GM18502 (cell line): ENCODE data around the gene STYXL2.

Source experiments
- ATAC-seq: cut with Tn5 transposase; IDR thresholded peaks from one replicate; pipeline ENCODE4 v1.9.1; 2021; ENCODE audit warnings: mild to moderate bottlenecking; ENCODE audit not compliant: unreplicated experiment, poor library complexity

The STYXL2 gene

DNA sequence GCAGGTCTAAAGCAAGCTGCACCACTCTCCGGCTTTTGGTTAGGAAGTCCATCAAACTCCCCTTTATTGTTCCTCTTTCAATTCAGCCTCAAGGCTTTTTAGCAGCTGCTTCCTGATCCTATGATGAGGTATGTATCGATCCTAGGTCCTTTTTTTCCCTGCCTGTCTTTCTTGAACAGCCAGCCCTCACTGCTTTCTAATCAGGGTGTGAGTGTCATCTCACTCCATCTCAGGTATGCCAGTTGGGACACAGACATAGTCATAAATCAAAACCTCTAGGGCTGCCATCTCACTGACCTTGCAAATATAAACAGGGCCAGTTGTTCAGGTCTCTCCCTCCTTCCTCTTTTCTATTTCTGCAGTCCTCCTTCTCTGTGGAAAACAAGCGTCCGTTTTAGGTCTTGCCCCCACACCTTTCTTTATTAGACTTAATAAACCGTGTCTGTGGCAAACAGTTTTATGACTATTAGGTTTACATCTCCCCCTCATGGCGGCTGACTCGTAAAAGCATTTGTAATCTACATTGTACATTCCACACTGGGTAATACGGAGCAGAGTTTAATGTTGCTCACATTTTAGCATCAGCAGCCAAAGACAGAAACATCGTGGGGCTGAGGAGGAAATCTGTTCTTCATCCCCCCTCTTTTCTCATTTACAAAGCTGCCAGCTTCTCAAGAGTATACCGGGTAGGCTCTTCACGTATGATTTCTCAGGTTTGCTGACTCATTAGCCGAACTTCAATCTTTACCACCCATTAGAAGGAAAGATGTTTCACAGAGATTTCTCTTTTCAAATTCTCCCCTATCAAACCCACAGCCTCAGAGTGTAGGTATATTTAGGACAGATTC lies 11.6 kb downstream of the STYXL2 start:
- ATAC-seq, result no peak

GRCh38 chr1:167106119-167106461 lies 12.2 kb downstream of the STYXL2 start:
- ATAC-seq, result no peak

GRCh38 chr1:167107456-167107855 lies 13.6 kb downstream of the STYXL2 start:
- no peak for ATAC-seq

GRCh38 chr1:167109125-167109524 lies 15.2 kb downstream of the STYXL2 start:
- no peak for ATAC-seq

- ATAC-seq, result no peak
Measured at GRCh38 chr1:167110586-167110985, 16.7 kb downstream of the STYXL2 start.

DNA sequence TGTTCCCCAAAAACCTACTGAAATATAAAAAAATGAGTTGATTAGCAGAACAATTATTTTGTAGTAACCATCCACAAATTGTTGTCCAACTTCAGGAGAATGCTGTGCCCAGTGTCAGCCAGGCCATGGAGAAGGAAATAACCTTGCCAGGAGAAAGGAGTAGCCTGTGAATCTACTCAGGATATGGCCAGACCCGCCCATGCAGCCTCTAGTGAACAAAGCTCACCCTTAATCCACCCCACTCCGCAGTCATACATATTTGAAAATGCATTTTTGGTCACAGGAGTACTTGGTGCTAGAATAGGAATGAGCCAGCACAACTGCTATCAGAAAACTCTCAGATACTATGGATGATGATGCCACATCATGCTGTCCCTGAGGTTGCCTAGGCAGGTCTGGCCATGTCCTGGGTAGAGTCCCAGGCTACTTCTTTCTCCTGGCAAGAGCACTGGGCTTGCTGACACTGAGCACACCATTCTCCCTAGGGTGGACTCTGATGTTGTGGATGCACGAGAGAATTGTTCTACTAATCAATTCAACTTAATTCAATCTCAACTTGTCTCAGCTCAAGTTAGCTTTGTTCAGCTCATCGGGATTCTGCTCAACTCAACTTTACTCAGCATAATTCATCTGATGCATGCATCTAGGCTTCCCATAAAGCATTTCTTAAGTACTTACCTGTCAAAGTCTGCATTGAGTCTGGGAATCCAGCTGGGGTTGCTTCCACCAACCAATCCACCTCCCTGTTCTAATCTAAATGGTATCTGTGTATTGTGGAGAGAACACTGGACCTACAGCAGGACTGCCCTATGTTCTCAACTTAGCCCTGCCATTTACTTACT lies 18.2 kb downstream of the STYXL2 start:
- ATAC-seq, result no peak

DNA sequence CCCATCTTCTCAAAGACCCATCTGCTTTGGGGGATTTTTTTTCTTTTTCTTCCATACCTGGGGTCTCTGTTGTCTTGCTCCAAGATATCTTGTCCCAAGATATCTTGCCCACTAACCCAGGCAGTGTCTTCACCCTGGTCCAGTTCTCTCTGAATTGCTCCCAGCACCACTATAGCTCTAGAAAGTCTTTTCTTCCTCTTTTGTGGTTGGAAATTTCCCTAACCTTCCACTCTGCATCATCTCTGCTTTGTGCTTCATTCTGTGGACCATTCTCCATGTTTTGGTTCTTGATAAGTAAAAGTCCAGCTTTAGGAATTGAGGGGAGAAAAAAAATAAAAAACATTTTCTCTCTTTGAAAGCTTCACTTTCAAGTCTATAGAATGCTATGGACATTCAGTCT lies 20.9 kb downstream of the STYXL2 start:
- peak; percentile 57 for ATAC-seq

DNA sequence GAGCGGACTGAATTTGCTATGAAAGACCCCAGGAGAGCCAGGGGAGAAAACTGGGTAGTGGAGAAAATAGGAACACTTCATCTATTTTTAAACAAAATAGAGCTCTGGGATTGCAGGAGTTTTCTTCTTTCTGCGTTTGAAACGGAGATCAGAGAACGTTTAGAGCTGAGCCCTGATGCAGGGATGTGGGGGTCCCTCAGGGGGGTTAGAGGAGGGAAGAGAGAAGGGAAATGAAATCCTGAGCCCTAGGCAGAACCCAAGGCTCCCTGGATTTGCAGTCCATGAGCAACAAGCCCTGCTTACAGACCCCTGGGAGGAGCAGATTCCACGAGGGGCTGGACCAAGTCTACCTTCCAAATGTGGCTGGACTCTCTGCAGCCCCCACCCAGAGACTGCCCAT lies 21.8 kb downstream of the STYXL2 start:
- ATAC-seq, result no peak

- no peak for ATAC-seq
Measured at GRCh38 chr1:167116174-167116573, 22.3 kb downstream of the STYXL2 start.

DNA sequence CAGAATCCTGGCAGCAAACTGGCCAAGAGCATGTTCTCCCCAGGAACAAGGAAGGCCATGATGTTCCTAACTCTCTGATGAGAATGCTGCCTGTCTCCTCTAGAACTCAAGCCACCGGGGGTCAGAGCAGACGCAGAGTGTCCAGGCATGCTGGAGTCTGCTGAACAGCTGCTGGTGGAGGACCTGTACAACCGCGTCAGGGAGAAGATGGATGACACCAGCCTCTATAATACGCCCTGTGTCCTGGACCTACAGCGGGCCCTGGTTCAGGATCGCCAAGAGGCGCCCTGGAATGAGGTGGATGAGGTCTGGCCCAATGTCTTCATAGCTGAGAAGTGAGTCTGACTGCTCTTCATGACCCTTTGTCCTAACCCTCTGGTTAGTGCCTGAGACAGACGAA lies 23.4 kb downstream of the STYXL2 start:
- no peak for ATAC-seq

DNA sequence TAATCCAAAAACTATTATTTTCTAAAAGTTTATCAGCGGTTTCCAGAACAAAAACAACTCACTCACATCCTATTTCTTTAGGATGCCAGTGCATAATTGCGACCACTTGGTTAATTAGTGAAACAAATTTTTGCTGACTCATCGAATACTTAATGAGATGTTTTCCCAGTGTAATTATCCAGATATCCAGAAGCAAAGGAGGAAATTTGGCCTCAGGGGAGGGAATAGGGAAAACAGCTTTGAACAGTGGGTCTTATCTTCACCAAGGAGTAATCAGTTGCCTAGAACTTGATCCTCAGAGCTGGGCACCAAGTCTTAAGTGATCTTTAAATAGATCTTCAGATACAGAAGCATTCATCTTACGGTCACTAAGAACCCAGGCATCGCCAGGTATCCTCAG lies 24.3 kb downstream of the STYXL2 start:
- no peak for ATAC-seq

- ATAC-seq, result no peak
Measured at GRCh38 chr1:167119696-167120095, 25.8 kb downstream of the STYXL2 start.

- ATAC-seq, result no peak
Measured at GRCh38 chr1:167120899-167121298, 27.0 kb downstream of the STYXL2 start.

- no peak for ATAC-seq
Measured at GRCh38 chr1:167121375-167122120, 27.7 kb downstream of the STYXL2 start.

DNA sequence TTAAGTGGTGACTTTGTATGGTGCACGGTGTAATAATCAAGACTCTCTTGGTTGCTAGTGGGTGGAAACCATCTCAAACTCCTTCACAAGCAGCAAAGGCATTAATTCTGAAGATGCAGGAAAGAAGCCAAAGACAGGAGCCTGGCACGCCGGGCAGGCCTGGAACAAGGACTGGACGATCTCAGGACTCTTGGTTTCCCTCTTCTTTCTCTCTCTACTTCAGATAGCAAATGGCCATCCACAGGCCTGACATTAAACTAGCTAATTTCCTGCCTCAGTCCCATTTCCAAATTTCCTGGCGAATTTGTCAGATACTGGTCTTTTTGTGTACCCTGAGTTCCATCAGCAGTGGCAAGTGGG lies 28.2 kb downstream of the STYXL2 start:
- no peak for ATAC-seq

GRCh38 chr1:167122568-167122967 lies 28.7 kb downstream of the STYXL2 start:
- no peak for ATAC-seq

DNA sequence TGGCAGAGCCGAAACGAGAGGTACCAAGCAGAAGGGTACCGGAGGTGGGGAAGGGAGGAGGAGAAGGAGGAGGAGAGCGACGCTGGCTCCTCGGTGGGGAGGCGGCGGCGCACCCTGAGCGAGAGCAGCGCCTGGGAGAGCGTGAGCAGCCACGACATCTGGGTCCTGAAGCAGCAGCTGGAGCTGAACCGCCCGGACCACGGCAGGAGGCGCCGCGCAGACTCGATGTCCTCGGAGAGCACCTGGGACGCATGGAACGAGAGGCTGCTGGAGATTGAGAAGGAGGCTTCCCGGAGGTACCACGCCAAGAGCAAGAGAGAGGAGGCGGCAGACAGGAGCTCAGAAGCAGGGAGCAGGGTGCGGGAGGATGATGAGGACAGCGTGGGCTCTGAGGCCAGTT lies 32.4 kb downstream of the STYXL2 start:
- no peak for ATAC-seq

DNA sequence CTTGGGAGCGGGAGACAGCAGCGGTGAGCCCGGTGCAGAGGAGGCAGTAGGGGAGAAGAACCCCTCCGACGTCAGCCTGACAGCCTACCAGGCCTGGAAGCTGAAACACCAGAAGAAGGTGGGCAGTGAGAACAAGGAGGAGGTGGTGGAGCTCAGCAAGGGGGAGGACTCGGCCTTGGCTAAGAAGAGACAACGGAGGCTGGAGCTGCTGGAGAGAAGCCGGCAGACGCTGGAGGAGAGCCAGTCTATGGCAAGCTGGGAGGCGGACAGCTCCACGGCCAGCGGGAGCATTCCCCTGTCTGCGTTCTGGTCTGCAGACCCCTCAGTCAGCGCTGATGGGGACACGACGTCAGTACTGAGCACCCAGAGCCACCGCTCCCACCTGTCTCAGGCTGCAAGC lies 32.9 kb downstream of the STYXL2 start:
- no peak for ATAC-seq

GRCh38 chr1:167127236-167127635 lies 33.4 kb downstream of the STYXL2 start:
- ATAC-seq, result no peak

- ATAC-seq, result no peak
Measured at GRCh38 chr1:167127661-167128060, 33.8 kb downstream of the STYXL2 start.
